ENCODE data around the gene GALNT13. TPM values are rescaled to one million over a fixed set of nuclear protein-coding genes. Genes with fewer than 3 reads are reported as not detected.

Gene GALNT13
- total RNA-seq, 6 experiments from 2014 or later: not detected

DNA sequence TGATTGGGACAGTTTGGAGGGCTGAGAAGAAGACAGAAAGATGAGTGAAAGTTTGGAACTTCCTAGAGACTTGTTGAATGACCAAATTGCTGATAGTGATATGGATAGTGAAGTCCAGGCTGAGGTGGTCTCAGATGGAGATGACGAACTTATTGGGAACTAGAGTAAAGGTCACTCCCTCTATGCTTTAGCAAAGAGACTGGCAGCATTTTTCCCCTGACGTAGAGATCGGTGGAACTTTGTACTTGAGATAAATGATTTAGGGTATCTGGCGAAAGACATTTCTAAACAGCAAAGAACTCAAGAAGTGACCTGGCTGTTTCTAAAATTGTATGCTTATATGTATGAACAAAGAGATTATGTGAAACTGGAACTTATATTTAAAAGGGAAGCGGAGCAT is 605.6 kb downstream of the GALNT13 start:
- DNase-seq: no peak
- no peak overlapping the region for H3K27ac Mint-ChIP-seq
- TF ChIP-seq, protein P1, sequence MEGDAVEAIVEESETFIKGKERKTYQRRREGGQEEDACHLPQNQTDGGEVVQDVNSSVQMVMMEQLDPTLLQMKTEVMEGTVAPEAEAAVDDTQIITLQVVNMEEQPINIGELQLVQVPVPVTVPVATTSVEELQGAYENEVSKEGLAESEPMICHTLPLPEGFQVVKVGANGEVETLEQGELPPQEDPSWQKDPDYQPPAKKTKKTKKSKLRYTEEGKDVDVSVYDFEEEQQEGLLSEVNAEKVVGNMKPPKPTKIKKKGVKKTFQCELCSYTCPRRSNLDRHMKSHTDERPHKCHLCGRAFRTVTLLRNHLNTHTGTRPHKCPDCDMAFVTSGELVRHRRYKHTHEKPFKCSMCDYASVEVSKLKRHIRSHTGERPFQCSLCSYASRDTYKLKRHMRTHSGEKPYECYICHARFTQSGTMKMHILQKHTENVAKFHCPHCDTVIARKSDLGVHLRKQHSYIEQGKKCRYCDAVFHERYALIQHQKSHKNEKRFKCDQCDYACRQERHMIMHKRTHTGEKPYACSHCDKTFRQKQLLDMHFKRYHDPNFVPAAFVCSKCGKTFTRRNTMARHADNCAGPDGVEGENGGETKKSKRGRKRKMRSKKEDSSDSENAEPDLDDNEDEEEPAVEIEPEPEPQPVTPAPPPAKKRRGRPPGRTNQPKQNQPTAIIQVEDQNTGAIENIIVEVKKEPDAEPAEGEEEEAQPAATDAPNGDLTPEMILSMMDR (IDR thresholded peaks at IDR 0.05): no peak
- H3K36me3 Mint-ChIP-seq (ENCODE audit: low read depth): no peaks in the 10 kb centered on the region
- H3K4me3 Mint-ChIP-seq: no peak overlapping the region
- H3K27me3 Mint-ChIP-seq (ENCODE audit: insufficient read depth): no peaks in the 10 kb centered on the region
- peaks cover 37% of the 10 kb centered on the region for H3K9me3 Mint-ChIP-seq
- H3K4me1 Mint-ChIP-seq (ENCODE audit: low read depth): no peaks in the 10 kb centered on the region

DNA sequence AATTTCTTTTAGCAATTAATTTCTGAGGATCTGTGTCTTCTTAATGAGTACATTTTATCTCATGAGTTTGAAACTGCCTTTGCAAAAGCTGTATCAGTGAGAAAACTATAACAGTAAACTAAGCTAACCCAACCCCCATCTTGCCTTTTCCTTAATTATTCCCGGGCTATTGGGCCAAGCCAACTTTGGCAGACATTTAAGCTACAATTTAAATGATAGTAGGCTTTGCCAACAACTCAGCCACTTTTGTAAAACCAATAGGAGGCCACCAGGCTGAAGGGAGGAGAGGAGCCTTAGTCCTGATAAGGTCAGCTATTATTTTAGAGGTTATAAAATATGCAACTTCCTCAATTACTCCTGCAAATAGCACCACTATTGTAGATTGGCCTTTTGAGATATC is 608.8 kb downstream of the GALNT13 start:
- DNase-seq: no peak
- H3K4me3 Mint-ChIP-seq: no peak overlapping the region
- no peaks in the 10 kb centered on the region for H3K36me3 Mint-ChIP-seq (ENCODE audit: low read depth)
- TF ChIP-seq, protein P1 (IDR thresholded peaks at IDR 0.05): no peak
- peaks cover 35% of the 10 kb centered on the region for H3K9me3 Mint-ChIP-seq
- H3K4me1 Mint-ChIP-seq (ENCODE audit: low read depth): no peaks in the 10 kb centered on the region
- H3K27ac Mint-ChIP-seq: no peak overlapping the region
- no peaks in the 10 kb centered on the region for H3K27me3 Mint-ChIP-seq (ENCODE audit: insufficient read depth)

DNA sequence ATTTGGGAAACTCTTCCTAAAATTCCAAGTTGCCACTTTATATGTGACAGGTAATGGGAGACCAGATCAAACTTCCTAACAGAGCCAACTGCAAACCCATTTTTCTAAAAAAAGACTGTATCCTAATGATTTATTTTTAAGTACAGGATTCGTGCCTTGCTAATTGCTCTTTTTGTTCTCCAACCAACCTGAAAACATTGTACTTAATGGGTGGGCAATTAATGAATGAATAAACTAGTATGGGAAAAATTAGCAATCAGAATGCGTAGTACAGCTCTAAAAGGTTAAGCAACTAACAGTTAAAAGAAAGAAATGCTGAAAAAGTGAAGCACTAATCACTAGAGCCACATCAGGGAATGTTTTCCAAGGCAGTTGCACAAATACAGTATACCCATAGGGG is 609.6 kb downstream of the GALNT13 start:
- no peak overlapping the region for H3K27ac Mint-ChIP-seq
- H3K27me3 Mint-ChIP-seq (ENCODE audit: insufficient read depth): no peaks in the 10 kb centered on the region
- TF ChIP-seq, protein P1 (IDR thresholded peaks at IDR 0.05): no peak
- H3K4me3 Mint-ChIP-seq: no peak overlapping the region
- no peak for DNase-seq
- no peaks in the 10 kb centered on the region for H3K4me1 Mint-ChIP-seq (ENCODE audit: low read depth)
- no peaks in the 10 kb centered on the region for H3K36me3 Mint-ChIP-seq (ENCODE audit: low read depth)
- peaks cover 30% of the 10 kb centered on the region for H3K9me3 Mint-ChIP-seq

DNA sequence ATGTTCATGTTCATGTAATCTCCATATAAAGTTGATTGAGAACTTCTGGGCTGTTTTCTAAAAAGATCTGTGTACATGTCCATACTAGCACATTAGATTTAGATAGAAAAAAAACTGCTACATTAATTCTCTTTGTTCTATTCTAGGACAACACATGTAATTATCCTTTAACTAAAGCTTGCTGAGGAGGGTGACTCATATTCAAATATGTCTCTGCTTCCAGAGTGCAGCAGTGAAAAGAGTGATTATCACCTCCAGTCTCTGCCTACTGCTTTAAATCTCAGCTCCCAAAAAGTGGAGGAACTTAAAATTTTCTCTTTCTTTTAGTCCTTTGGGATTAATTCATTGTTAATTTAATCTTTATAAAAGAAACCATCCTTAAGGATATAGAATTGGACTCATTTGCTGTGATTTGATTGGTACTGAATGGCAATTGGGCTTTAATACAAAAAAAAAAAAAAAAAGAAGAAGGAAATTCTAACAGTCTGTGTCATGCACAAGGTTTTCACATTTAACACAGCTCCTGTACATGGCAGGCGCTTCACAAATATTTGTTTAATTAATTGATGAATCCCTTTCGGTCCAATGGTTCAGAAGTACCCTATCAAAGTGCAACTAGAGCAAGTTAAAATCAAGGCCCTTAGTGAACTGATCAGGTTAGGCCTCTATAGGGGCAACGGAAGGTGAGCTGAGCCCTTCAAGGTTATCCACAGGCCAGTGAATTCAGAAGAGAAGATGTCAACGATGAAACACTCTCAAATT is 612.8 kb downstream of the GALNT13 start:
- Mint-ChIP-seq H3K27me3 (ENCODE audit: insufficient read depth) (no peaks in the 10 kb centered on the region), H3K4me3 (no peak overlapping the region), H3K27ac (no peak overlapping the region), H3K9me3 (peaks cover 21% of the 10 kb centered on the region), H3K4me1 (ENCODE audit: low read depth) (no peaks in the 10 kb centered on the region), H3K36me3 (ENCODE audit: low read depth) (no peaks in the 10 kb centered on the region)
- TF ChIP-seq, protein P1 (IDR thresholded peaks at IDR 0.05): no peak
- DNase-seq: no peak

DNA sequence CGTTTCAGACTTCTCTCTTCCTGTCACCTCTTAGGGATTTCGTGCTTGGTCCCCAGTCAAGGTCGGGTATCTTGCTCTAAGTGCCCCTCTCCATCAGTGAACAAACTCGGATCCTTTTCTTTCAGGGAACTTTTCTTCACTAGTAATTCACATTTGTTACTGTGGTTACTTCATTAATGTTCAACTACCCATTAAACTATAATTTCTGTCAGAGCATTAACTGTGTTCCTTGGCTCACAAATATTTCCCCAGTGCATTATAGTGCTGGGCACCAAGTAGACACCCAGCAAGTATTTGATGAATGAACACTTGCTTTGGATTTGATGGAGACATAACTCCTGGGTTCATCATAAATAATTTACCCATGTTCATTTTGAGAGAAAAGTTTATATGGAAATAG is 617.1 kb downstream of the GALNT13 start:
- H3K27me3 Mint-ChIP-seq (ENCODE audit: insufficient read depth): no peaks in the 10 kb centered on the region
- no peaks in the 10 kb centered on the region for H3K4me1 Mint-ChIP-seq (ENCODE audit: low read depth)
- H3K4me3 Mint-ChIP-seq: no peak overlapping the region

More for the DNA sequence above, 617.1 kb downstream of the GALNT13 start:
- H3K9me3 Mint-ChIP-seq: peaks cover 31% of the 10 kb centered on the region
- TF ChIP-seq, protein P1 (IDR thresholded peaks at IDR 0.05): no peak
- no peak for DNase-seq
- no peaks in the 10 kb centered on the region for H3K36me3 Mint-ChIP-seq (ENCODE audit: low read depth)
- H3K27ac Mint-ChIP-seq: no peak overlapping the region
